ENCODE data around the gene CBR3.

The CBR3 gene

DNA sequence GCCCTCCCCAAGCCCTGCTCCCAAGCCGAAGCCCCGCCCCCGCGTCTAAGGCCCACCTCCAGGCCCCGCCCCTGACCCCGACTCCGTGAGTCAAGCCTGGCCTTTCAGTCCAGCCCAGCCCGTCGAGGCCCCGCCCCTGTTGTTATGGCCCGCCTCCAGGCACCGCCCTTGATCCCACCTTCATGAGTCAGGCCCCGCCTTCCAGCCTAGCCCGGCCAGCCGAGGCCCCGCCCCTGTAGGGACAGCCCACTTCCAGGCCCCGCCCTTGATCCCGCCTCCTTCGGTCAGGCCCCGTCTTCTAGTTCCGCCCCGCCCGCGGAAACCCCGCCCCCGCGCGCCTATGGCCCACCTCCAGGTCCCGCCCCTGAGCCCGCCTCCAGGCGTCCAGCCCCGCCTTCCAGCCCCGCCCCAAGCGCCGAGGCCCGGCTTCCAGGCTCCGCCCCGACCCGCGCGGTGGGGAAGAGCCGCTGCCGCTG, 21.5 kb downstream of the CBR3 start:
- peak; percentile 99 for DNase-seq (ENCODE audit: low read depth)

DNA sequence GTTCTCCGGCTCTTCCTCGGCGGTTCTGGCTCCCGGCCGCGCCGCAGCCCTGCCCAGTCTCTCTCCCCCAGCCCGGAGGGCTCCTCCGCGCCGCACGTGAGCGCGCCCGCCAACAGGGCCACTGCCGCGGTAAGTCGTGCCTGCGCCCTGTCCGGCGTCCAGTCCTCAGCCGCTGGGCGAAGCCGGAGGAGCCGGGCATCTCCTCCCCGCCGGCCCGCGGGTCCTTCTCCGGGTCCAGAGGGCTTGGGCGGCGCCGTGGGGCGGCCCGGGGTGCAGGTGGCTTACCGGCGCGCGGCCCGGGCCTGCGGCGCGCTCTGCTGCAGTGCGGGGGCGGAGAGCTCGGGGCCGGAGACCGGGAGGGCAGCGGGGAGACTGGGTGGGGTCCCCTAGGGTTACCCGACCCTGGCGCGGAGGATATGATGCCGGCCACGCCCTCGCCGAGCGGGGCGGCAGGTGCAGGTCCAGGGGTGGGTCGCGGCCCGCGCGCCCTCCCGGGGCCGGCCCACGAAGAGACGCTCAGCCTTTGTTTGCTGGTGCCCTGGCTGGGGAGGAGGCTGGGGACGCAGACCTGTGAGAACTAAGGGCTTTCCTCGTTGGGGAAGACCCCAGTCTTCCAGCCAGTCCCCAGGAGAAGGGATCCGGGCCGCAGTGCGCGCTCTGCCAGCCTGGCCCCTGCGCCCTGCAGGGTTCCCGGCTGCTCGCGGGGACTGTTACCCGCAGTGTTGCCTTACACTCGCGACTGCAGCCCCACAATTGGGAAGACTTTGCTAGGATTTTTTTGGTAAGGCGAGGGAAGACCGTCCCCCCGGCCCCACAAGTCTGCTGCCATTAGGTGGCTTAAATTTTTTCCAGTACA, 22.2 kb downstream of the CBR3 start, which contains the start of gene DOP1B:
DOP1B (plus strand) TSS at position 10 of the 856 bp plus-strand sequence. CDS start 7,910 bp downstream, outside the sequence.
- no peak for DNase-seq (ENCODE audit: low read depth)

DNA sequence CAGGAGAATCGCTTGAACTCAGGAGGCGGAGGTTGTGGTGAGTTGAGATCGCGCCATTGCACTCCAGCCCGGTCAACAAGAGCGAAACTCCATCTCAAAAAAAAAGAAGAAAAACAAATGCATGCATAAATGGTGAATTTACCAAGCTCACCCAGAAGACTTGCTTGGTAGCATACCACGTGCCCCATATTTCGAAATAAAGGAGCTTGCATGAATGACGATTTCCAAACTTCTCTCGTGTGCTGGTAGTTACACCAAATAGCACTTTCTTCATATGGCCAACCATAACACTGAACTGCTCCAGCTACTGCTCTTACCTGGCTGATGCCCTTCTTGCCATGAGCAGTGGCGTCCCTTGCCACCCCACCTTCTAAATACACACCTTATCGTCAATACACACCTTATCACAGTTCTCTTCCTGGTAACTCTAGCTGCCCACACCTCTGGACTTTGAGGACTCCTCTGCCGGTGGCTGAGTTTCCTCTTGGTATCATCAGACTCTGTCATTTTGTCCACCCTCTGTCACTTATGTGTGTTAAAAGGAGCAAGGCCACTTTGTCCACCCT, 24.6 kb downstream of the CBR3 start:
- DNase-seq (ENCODE audit: low read depth) = no peak

DNA sequence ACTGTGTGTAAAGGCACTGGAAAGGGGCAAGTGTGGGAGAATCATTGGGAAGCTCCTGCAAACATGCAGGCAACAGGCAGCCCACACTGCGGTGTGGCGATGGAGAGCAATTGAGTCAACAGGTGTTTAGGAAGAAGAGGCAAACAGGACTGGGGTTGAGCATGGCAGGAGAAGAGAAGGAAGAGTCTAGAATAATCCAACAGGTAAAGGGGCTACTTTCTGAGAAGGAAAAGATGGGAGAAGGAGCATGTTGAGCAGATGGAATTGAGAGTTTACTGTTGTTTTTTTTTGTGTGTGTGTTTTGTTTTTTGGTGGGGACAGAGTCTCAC, 25.9 kb downstream of the CBR3 start:
- DNase-seq (ENCODE audit: low read depth) = no peak

DNA sequence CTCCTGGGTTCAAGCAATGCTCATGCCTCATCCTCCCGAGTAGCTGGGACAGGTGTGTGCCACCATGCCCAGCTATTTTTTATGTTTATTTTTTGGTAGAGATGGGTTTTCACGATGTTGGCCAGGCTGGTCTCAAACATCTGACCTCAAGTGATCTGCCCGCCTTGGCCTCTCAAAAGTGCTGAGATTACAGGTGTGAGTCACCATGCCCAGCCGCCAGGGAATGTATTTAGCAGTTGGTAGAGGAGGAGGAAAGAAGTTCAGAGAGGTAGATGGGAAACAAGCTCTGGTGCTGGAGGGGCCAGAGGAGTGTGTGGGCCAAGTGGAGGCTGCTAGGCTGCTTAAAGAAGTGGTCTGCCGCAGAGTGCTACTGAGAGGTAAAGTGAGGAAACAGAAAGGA, 27.8 kb downstream of the CBR3 start:
- DNase-seq (ENCODE audit: low read depth) = no peak

DNA sequence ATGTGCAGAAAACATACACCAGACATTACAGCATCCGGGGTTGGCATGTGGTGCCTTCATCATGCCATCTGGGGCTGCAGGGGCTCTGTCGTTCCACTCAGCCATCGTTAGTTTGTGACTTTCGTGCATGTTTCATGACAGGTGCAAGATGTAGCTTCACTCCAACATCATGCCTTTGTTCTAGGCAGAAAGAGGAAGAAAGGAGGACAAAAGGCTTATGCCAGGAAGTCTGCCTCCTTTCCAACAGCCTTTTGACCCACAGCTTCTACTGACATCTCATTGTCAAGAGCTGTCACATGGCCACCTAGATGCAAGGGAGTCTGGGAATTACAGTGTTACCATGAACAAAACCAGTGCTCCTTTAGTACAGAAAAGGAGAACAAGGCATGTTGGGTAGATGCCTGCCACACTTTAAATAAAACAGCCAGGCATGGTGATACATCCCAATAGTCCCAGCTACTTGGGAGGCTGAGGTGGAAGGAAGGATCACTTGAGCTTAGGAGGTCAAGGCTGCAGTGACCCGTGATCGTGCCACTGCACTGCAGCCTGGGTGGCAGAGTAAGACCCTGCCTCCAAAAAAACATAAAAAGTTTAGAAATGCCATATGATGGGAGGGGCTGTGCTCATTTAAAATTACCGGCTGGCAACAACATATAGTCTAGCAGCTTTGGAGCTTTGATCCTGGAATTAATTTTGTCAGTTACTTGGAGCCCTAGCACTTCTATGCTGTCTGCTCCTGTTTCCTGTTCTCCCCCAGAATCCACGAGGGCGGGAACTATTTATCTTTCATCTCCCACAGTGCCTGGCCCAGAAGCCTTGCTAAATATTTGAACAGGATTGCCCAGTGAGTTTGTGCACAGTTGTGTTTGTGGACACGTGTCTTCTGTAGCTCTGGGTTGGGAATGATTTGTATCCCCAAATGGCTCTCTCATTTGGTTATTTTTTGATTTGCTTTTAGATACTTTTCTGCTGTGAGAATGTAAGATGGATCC, 29.2 kb downstream of the CBR3 start:
- no peak for DNase-seq (ENCODE audit: low read depth)

DNA sequence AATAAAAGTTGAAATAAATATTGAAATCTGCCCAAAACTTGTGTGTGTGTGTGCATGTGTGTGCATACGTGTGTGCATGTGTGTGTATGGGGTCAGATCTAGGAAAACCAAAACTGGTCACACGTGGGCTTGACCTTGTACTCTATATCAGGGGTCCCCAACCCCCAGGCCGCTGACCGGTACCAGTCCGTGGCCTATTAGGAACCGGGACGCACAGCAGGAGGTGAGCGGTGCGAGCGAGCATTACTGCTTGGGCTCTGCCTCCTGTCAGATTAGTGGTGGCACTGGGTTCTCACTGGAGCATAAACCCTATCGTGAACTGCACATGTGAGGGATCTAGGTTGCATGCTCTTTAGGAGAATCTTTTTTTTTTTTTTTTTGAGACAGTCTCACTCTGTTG, 30.5 kb downstream of the CBR3 start:
- no peak for DNase-seq (ENCODE audit: low read depth)

DNA sequence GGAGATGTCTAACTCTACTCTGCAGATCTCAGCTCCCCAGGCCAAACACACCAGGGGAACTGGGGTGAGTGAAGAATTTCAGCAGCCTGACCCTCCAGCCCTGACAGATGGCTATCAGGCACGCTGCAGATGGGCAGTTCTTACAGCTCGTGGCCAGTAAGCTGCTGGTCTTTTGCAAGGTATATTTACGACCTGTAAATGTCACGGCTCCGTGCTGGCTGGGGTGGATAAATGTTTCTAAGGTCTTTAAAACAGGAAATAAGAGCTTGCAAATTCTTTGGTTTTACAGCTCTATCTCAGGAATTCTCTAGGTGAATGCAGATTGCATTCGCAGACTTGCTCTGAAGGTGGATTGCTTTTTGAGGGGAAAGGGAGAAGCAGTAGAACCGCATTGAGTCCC, 31.8 kb downstream of the CBR3 start:
- no peak for DNase-seq (ENCODE audit: low read depth)

DNA sequence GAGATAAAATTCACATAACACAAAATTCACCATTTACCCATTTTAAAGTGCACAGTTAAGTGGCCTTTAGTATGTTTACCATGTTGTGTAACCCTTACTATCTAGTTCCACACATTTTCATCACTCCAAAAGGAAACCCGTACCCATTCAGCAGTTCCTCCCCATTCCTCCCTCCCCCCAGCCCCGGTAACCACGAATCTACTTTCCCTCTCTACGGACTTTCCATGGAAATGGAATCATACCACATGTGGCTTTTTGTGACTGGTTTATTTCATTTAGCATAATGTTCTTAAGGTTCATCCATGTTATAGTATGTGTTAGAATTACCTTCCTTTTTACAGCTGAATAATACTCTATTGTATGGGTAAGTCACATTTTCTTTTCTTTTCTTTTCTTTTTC, 32.7 kb downstream of the CBR3 start:
- no peak for DNase-seq (ENCODE audit: low read depth)

DNA sequence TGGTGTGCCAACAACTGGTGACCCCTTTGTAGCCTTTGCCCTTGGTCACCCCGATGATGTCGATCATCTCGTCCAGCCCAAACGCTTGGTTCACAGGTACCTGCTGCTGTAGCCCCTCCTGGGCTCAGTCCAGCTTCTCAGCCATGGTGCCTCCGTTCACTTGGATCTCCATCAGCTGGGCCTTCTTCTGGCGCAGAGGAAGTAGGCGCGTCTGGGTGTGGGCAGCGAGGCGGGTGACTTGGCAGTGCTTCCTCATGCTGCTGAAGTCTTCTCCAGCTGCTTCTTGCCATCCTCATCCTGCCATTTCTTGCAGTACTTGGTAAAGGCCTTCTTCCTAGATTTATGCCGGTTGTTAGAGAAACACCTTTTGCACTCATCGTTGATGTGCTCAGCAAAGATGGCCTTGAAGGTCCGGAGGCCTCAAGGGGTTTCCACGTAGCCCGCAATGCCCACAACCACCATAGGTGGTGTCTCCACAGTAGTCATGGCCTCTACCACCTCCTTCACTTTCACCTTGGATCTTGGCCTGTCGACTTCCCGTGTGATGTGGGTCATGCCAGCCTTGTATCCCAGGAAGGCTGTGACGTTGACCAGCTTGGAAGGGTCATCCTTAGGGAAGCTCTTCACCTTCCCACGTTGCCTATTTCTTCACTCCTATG, 34.7 kb downstream of the CBR3 start:
- DNase-seq (ENCODE audit: low read depth) = no peak

DNA sequence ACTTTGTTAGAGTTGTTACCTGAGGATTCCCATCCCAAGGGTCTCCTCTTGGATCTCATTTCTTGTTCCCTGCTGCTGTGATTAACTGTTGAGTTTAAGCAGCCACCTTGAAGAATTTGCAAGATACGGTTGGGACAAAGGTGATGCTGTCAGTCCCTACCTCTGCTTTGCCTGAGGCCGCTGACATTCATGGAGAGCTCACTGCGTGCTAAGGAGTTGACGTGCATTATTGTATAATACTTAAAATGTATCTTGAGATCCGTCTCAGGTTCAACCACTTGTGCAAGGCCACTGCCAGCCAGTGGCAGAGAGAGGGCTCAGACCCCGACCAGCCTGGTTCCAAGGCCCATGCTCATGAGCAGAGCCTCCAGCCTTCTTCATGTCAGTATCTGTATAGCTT, 35.9 kb downstream of the CBR3 start:
- DNase-seq (ENCODE audit: low read depth) = no peak

DNA sequence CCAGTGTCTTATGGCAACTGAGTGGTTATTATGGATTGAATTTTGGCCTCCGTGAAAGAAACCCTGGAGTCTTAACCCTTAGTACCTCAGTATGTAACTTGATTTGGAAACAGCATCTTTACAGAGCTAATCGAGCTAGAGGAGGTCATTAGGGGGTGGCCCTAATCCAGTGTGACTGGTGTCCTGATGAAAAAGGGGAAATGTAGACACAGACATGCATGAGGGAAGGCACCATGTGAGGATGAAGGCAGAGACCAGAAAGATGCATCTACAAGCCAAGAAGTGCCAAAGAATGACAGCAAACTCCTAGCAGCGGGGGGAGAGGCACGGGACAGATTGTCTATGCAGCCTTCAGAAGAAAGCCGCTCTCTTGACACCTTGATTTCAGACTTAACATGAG, 36.5 kb downstream of the CBR3 start:
- DNase-seq (ENCODE audit: low read depth) = no peak

DNA sequence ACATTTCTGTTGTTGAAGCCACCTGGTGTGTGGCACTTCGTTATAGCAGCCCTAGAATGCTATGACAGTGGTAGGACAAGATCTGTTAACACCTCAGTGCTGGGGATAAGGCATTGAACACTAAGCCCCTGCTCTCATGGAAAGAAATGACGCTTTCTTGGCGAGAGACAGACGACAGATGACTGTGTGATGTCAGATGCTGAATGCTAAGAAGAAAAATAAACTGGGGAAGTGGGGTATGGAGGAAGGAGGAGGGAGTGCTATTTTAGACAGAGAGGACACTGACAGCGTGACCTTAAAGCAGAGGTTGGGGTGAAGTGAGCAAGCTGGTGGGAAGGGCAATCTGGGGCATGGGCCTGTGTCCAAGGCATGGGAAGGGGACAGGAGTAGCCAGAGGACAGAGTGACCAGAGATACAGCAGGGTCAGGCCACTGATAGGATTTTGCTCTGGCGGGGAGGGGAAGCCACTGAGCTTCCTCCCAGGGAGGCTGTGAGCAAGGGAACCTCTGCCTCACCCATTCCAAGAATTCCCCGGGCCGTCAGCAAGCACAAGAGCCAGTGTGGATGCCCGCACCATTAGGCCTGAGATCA, 37.0 kb downstream of the CBR3 start:
- DNase-seq (ENCODE audit: low read depth) = no peak

DNA sequence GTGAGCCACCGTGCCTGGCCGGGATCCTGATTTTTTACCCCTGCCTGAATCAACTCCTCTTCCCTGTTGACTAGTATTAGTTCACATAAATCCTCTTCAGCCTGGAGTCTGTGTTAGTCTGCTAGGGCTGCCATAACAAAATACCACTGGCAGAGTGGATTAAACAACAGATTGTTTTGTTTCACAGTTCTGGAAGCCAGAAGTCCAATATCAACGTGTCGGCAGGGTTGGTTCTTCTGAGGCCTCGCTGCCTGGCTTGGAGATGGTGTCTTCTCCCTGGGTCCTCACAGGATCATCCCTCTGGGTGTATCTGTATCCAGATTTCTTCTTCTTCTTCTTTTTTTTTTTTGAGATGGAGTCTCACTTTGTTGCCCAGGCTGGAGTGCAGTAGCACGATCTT, 39.9 kb downstream of the CBR3 start:
- no peak for DNase-seq (ENCODE audit: low read depth)

DNA sequence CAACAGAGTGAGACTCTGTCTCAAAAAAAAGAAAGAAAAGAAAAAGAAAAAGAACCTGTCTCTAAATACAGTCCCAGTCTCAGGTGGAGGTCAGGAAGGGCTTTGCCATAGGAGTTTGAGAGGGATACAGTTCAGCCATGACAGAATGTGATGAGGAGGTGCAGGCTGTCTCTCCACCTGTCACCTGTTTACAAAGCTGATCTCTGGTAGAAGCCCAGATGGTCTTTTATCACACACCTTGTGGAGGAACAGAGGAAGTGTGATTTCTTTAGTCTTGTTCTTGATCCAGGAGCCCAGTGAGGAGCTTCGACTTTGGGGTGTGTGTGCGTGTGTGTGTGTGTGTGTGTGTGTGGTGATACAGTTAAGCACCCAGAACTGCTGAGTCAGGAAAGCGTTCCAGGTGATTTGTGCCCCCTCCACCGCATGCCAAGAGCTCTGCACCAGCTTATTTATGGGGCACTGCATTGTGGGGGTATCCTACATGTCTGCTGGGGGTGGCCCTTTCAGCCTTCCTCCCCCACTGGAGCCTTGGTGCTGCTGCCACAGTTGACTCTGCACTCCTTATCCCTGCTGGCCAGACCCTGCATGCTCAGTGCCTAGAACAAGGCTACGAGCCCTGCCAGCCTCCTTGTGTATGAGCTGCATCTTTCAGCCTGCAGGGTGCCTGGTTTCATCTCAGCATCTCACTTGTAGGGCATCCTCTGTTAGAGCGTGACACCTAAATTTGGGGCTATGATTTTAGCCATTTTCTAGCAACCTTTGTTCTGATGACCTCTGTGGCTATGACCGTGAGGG, 41.1 kb downstream of the CBR3 start:
- DNase-seq (ENCODE audit: low read depth) = no peak

DNA sequence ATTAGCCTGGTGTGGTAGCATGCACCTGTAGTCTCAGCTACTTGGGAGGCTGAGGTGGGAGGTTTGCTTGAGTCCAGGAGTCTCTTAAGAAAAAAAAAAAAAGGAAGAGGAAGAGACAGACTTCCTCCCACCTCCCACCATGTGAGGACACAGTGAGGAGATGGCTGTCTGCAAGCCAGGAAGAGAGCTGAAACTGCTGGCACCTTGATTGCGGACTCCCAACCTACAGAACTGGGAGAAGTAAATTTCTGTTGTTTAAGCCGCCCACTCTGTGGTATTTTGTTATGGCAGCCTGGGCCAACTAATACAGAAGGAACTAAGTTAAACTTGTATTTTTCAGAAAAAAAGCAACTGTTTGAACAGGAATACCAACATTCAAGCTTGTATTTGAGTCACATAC, 43.5 kb downstream of the CBR3 start:
- DNase-seq (ENCODE audit: low read depth) = no peak

DNA sequence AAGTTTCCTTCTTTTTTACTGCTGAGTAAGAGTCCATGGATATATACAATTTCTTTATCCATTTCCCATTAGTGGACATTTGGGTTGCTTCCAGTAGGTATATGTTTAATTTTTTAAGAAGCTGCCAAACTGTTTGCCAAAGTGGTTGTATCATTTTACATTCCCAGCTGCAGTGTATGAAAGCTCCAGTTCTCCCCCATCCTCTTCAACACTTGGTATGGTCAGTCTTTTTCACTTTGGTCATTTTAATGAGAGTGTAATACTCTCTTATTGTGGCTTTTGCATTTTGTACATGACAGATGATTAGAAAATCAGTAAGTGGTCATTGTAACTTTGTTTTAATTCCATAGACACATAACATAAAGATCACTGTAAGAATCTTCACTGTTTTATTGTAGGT, 44.3 kb downstream of the CBR3 start:
- DNase-seq (ENCODE audit: low read depth) = no peak

DNA sequence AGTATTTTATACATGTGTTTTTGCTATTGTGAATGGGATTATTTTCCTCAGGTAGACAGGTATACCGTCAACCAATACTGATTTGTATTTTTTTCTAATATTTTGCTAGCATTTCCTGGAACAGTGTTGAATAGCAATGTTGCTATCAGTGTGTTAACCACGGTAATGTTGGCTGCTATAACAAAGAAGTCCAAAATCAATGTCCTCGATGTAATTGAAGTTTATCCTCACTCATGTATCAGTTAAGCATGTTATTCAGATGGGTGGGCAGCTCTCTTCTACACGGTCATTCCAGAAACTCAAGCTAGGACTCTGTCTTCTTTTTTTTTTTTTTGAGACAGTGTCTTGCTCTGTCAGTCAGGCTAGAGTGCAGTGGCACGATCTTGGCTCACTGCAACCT, 46.1 kb downstream of the CBR3 start:
- DNase-seq (ENCODE audit: low read depth) = no peak

DNA sequence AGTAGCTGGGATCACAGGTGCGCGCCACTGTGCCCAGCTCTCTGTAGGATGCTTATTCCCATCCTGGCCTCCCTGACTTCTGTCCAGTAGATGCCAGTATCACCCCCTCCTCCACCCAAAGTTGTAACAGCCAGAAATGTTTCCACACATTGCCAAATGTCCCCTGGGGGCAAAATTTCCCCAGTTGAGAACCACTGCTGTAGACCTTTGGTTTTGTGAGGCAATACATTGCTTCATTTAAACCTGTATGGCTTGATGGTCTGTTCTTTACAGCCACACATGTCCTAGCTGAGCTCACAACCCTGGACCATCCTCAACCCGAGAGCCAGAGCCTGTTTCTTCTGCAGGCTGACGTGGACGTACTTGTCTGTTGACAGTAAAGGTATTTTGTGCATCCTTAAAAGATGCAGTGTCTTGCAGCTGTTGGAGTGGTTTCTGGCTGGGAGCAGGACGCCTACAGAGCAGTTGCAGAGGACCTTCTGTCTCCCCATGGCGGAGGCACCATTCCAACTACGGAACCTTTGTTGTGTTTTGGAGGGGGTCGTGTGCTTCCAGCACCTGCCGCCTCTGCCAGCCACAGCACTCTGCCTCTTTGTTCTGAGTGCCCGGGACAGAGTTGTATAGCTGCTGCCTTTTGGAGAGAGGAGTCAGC, 48.4 kb downstream of the CBR3 start:
- no peak for DNase-seq (ENCODE audit: low read depth)

DNA sequence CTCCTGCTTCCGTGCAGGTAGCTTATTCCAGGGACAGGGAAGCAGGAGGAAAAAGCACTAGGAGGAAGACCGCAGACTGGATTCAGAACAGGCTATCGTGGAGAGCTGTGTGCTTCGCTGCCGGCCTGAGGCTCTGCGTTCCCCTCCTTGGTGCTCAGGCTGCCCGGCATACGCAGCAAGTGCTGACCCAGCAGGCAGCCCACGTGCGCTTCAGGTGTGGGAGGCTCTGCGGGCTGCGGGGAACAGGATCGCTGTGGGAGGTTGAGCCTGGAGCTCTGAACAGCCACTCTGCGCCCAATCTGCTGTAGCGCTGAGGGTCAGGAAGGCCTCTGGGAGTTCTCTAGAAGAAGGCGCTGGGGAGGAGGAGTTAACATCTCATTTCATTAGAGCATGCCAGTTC, 49.7 kb downstream of the CBR3 start:
- DNase-seq (ENCODE audit: low read depth) = no peak
